Thyroid gland (tissue), 4 donors: Measurements from ENCODE around the gene TALDO1. TPM values are rescaled to one million over a fixed set of nuclear protein-coding genes. Genes with fewer than 3 reads are reported as not detected.

Source experiments
- DNase-seq, 2 donors: peaks; one replicate each; pipeline ENCODE4 v3.0.0-alpha.2; 2019
- H3K27ac ChIP-seq, 3 donors: fragments of 200-600 bp; sonication (generic); 1 replicate in 2 of 3; 2 replicates in 1 of 3; pipeline ENCODE4 v1.5.1; 2016 to 2019; ENCODE audit warnings: mild to moderate bottlenecking in 1 of 3, moderate library complexity in 1 of 3
- H3K27me3 ChIP-seq: fragments of 200-600 bp; sonication (generic); one replicate; pipeline ENCODE4 v1.5.1; 2019
- H3K36me3 ChIP-seq, 2 donors: fragments of 200-600 bp; sonication (generic); one replicate each; pipeline ENCODE4 v1.5.1; 2016 to 2019
- H3K4me1 ChIP-seq, 2 donors: fragments of 200-600 bp; sonication (generic); one replicate each; pipeline ENCODE4 v1.5.1; 2017 to 2019
- H3K4me3 ChIP-seq, 3 donors: fragments of 200-600 bp; sonication (generic); replicated peaks in 1 of 3; 1 replicate in 2 of 3; 2 replicates in 1 of 3; pipeline ENCODE4 v1.5.1; 2016; ENCODE audit warnings: mild to moderate bottlenecking in 1 of 3
- H3K9me3 ChIP-seq: fragments of 200-600 bp; sonication (generic); one replicate; pipeline ENCODE4 v1.5.1; 2017
- CTCF ChIP-seq, 6 experiments: fragments of 200-600 bp in 3 of 6; fragments of 450-650 bp in 3 of 6; sonication (generic) in 3 of 6; IDR thresholded peaks; one replicate each; pipeline ENCODE4 v1.5.1; 2016 to 2019; ENCODE audit warnings: antibody characterized with exemption in 6 of 6, mild to moderate bottlenecking in 2 of 6, inconsistent platforms in 1 of 6, moderate library complexity in 1 of 6
- POLR2A ChIP-seq, 2 donors: fragments of 450-650 bp; IDR thresholded peaks; one replicate each; pipeline ENCODE4 v1.6.1; 2017; ENCODE audit warnings: antibody characterized with exemption in 2 of 2, mild to moderate bottlenecking in 2 of 2, moderate library complexity in 1 of 2
- whole genome bisulfite sequencing, 2 donors: methylation state at CpG; one replicate each; pipeline ENCODE4 v1.1.5; 2017; 5-methylcytosine and 5-hydroxymethylcytosine counted together
- intact Hi-C: fragments of 100-400 bp; cut with DNase I; formaldehyde crosslinking; loops from one replicate; pipeline ENCODE4 v1.15.1; 2023
- total RNA-seq, 4 donors: library from RNA; depleted of rRNA; stranded (reverse); fragments of >200 nt; gene quantifications; one replicate each; pipeline ENCODE4 v1.2.3, GENCODE V29; 2016

TALDO1 gene
- total RNA-seq, 4 donors from 2014 or later, result 300 to 965 (median 558) TPM

- intact Hi-C loops, result no loop called here
- Histone ChIP-seq H3K36me3 (peaks cover 37 to 56% of the 10 kb centered on the region in 2 donors), H3K4me1 (no peaks in the 10 kb centered on the region), H3K9me3 (no peaks in the 10 kb centered on the region), H3K27ac (no peak overlapping the region), H3K27me3 (no peaks in the 10 kb centered on the region), H3K4me3 (no peak overlapping the region)
- WGBS, 2 donors, result 96 to 97% methylated on average over 2 of the region's 2 CpGs
- DNase-seq, result no peak
- TF ChIP-seq POLR2A (IDR thresholded peaks at IDR 0.05) (no peak), CTCF (IDR thresholded peaks at IDR 0.05) (no peak)
These were observed 19.6 kb downstream of the TALDO1 start for GRCh38 chr11:766936-767210.

- intact Hi-C loops, result no loop called here
- DNase-seq, result no peak
- Histone ChIP-seq H3K9me3 (no peaks in the 10 kb centered on the region), H3K27me3 (no peaks in the 10 kb centered on the region), H3K4me1 (no peaks in the 10 kb centered on the region), H3K4me3 (no peak overlapping the region), H3K27ac (no peak overlapping the region), H3K36me3 (peaks cover 37 to 52% of the 10 kb centered on the region in 2 donors)
- 96% methylated on average over 8 to 10 of the region's 11 CpGs for WGBS, 2 donors
- no peak for TF ChIP-seq CTCF (IDR thresholded peaks at IDR 0.05)
- TF ChIP-seq POLR2A (IDR thresholded peaks at IDR 0.05), result no peak
These were observed 20.0 kb downstream of the TALDO1 start for GRCh38 chr11:767238-767637.

- H3K27ac ChIP-seq, result no peak overlapping the region
- TF ChIP-seq POLR2A (IDR thresholded peaks at IDR 0.05) (no peak), CTCF (IDR thresholded peaks at IDR 0.05) (no peak)
- no peak overlapping the region for H3K4me3 ChIP-seq
- intact Hi-C loops, result no loop called here
- H3K4me1 ChIP-seq, result no peaks in the 10 kb centered on the region
- 85 to 94% methylated on average over 18 of the region's 23 CpGs for WGBS, 2 donors
- H3K27me3 ChIP-seq, result no peaks in the 10 kb centered on the region
- DNase-seq, result no peak
- H3K36me3 ChIP-seq, result peaks cover 17 to 27% of the 10 kb centered on the region in 2 donors
- no peaks in the 10 kb centered on the region for H3K9me3 ChIP-seq
These were observed 22.8 kb downstream of the TALDO1 start for GRCh38 chr11:769887-770641.

GRCh38 chr11:770642-771616, 23.7 kb downstream of the TALDO1 start:
- intact Hi-C loops, result no loop called here
- Histone ChIP-seq H3K9me3 (no peaks in the 10 kb centered on the region), H3K27ac (no peak overlapping the region), H3K36me3 (peaks cover 17 to 19% of the 10 kb centered on the region in 2 donors), H3K4me3 (no peak overlapping the region), H3K27me3 (no peaks in the 10 kb centered on the region), H3K4me1 (peaks cover 0 to under 1% of the 10 kb centered on the region in 2 donors)
- no peak for TF ChIP-seq CTCF (IDR thresholded peaks at IDR 0.05)
- no peak for TF ChIP-seq POLR2A (IDR thresholded peaks at IDR 0.05)
- 93 to 100% methylated on average over 1 to 24 of the region's 32 CpGs for WGBS, 2 donors
- DNase-seq, result no peak
